GM19455 (cell line): ENCODE results near the gene HAVCR2.

Experiments used
- ATAC-seq: cut with Tn5 transposase; IDR thresholded peaks from one replicate; pipeline ENCODE4 v1.9.1; 2021; ENCODE audit not compliant: unreplicated experiment

The HAVCR2 gene

DNA sequence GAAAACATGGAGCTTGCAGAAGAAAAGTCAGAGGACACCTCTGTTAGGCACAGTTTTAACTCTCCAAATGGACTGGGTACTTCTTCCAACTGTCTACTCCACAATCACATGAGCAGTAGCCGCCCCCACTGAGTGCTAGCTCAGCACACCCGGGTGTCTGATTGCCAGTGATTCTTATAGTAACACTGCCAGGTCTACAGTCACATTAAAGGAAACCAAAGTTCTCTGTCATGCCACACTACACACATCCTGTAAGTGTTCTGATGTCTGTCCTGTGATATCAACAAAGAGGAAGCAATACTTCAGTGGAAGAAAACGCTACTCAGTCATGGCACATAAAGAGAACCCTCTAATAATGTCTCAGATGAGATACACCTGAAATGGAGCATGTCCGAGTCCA, at the start of gene HAVCR2:
TSS of gene HAVCR2 (minus strand) at position 69 of the 400 bp plus-strand sequence. CDS start at position 8, 61 bp downstream.
- peak; percentile 68 for ATAC-seq

DNA sequence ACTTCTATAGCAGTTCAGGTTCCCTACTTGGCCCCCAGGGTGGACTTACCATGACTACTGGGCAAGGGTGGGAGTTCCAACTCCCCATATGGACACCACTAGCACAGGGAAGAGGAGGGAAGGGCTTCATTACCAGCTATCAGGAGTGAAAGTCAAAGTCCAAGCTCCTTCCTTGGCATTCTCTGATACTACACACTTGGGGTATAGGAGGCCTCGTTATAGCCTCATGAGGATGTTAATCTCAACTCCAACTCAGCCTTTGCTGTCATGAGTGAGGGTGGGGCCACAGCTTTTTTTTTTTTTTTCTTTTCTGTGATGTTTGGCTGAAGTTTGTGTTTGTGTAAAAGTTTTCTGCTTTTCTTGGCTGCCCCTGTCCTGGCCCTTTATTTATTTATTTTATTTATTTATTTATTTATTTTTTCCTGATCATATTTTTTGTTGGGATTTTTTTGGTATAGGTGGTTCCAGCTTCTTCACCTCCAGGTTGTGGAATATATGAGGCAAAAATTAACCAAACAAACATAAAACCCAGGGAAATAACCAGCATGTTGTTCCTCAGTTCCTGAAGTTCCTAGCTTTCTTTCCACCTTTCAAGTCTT, 48.5 kb upstream of the HAVCR2 start:
- no peak for ATAC-seq

DNA sequence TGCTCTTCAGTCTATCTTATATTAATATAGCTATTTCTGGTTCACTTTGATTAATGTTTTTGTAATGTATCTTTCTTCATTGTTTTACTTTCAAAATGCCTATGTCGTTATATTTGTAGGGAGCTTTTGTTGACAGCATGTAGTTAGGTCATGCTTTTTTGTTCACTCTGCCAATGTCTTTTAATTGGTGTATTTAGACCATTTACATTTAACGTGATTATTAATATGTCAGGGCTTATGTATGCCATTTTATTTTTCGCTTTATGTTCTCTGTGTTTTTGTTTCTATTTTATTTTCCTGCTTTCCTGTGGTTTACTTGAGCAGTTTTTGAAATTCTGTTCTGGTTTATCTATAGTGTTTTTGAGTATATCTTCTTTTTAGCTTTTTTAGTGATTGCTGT, 46.5 kb upstream of the HAVCR2 start:
- ATAC-seq, result no peak

DNA sequence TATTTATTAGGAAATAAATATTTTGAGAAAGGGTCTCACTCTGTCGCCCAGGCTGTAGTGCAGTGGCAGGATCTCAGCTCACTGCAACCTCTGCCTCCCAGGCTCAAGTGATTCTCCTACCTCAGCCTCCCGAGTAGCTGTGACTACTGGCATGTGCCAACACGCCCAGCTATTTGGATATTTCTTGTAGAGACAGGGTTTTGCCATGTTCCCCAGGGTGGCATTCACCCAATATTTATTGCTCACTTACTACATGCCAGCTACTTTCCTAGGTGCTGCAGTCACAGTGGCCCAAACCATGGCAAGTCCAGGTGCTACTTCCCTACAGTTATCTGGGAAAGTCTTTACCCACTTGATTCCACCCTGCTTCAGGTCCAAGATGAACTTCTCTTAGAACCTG, 42.2 kb upstream of the HAVCR2 start:
- no peak for ATAC-seq

DNA sequence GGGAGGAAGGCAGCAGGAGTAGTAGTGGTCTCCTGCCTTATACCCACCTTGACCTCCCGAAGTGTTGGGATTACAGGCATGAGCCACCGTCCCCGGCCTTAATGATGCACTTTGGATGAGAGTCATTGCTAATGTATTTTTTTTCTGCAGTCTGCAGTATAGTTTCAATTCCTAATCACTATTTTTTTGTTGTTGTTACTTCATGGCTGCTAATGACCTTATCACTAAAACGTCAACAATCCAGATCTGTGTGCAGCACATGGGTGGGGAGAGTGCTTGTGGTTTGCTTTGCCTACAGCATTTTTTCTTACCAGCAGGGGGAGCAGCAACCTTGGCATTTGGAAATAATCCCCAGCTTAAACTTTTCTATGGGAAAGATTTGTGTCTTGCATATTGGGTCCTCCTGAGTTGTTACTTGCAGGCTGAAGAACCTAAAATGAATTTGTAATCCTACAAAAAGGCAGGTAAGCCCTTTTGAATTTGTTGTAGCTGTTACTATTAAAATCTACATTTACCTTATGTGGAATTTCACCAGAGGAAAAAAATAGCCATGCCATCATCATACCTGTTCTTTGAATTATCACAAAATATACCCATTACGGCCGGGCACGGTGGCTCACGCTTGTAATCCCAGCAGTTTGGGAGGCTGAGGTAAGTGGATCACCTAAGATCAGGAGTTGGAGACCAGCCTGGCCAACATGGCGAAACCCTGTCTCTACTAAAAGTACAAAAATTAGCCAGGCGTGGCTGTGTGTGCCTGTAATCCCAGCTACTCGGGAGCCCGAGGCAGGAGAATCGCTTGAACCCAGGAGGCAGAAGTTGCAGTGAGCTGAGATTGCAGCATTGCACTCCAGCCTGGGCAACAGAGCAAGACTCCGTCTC, 40.1 kb upstream of the HAVCR2 start:
- ATAC-seq, result peak; percentile 57

DNA sequence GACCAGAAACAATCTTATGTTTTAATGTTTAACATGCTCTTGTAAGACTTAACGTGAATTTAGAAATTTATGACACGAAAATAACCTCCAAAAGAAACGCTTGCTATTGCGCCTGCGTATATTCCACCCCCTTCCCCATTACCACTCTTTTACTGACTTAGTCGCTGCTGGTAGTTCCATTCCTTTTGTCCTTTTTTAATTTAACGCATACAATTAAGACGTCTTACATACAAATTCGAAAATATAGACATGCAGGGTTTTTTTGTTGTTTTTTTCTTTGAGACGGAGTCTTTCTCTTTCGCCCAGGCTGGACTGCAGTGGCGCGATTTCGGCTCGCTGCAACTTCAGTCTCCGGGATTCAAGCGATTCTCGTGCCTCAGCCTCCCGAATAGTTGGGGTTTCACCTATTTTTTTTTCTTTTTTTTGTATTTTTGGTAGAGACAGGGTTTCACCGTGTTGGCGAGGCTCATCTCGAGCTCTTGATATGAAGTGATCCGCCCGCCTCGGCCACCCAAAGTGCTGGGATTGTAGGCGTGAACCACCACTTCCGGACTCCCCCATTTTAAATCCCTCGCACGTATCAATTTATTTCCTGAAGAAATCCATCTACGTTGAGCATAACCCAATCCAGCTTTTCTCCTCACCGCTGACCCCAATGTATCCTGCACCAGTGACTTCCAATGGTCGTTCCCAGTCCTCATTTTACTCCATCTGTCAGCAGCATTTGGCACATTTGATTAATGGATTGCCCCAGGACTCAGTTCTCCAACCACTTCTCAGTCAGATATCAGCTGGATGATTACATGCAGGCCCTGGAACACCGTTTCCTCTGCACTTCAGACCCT, 34.5 kb upstream of the HAVCR2 start:
- peak; percentile 35 for ATAC-seq

DNA sequence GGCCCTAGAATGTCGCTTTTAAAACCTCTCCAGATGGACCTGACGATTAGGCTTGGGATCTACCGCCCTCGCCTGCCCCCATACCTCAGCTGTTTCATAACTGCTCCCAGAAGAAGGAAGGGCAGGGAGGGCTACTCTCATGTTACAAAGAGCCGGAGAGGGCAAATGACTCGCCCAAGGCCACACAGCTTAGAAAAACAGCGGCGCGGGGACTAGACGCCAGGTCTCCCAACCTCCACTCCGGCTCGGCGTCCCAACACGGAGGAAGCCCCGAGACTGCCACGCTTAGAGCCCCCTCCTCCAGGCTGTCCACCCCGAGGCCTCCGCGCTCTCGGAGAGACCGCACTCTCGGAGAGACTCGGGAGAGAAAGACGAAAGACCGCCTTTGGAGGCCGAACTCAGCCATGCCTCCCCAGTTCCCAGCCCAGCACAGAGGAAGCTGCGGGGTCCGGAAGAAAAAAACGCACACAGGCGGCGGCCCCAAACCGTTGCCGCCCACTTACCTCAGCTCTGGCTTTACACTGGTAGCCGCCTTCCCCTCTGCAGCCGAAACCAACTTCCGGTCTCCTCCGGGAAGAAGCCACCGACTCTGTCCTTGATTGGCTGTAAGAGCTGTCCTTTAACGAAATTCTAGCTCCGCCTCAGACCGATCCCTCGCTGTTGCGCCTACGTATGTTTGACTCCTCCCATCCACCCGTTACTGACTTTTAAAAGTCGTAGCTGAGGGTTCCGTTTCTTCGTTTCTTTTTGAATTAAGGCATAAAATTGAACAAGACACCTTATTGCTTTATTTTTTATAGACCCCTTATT, 33.7 kb upstream of the HAVCR2 start, which contains the start of gene MED7:
TSS of gene MED7 (minus strand) at position 549 of the 810 bp plus-strand sequence. CDS start 3,434 bp downstream, outside the sequence.
- peak; percentile 100 for ATAC-seq

DNA sequence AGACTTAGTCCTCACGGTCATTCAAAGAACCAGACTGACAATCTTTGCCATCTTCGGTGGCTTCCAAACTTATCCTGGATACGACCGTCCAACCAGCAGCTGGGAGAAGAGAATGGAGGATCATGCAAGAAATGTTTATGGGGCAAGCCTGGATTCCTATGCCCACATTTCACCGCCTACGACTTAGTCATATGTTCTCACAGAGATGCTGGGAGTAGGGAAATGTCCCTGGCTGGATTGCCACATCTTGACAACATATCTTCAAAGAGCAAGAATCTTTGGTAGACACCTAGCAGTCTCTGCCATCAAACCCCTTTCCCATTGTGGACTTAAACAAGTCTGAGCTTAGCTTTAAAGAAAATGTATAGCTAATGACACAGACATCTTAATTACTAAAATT, 28.8 kb upstream of the HAVCR2 start:
- ATAC-seq, result no peak

DNA sequence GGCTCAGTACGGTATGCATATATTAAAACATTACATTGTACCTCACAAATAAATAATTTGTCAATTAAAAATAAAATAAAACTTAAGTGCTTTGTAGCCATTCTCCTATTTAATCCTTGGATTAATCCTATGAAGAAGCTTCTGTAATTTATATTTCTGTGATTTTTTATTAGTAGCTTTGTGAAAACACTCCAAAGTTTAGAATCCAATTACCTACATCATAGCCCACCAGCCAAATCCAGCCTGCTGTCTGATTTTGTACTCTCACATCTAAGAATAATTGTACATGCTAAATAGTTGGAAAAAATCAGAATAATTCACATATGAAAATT, 23.4 kb upstream of the HAVCR2 start:
- no peak for ATAC-seq

DNA sequence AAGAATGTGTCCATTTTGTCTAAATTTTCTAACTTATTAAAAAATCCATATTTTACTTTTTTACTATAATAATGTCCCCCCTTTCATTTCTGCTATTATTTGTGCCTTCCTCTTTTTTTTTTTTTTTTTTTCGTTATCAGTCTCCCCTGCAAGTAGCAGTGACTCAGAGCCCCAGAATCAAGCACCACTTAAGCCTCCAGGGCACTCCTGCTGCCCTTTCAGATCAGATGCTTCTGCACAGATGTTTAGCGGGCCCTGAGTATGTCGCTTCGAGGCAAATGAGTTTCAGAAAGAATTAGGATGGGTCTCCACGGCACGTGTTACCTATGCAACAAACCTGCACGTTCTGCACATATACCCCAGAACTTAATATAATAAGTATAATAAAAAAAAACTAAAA, 22.1 kb upstream of the HAVCR2 start:
- ATAC-seq, result no peak

DNA sequence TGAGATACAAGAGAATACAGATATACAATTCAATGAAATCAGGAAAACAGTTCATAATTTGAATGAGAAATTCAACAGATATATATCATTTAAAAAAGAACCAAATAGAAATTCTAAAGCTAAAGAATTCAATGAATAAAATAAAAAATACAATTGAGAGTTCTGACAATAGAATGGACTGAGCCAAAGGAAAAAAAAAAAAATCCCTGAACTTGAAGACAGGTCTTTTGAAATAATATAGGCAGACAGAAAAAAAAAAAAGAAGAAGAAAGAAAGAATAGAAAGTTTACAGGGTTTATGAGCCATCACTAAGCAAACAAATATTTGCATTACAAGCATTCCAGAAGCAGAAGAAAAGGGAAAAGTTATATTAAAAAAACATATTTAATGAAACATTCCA, 12.9 kb upstream of the HAVCR2 start:
- no peak for ATAC-seq

DNA sequence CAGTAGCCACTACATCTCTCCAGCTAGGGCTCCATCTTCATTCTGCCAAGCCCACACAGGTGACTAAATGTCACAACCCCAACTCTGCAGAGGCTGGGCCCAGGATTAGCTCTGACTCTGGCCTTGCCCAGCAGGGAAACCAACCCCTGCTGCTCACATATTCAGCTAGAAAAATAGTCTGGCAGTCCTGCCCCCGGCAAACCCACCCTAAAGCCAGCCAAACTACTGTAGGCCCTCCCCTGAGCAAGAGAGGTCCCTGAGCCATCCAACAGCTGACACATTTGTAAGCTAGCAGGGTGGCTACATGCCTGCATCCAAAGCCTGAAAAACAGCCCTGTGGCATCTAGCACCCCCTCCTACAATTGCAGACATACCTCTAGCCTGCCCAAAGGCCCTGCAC, 11.3 kb upstream of the HAVCR2 start:
- no peak for ATAC-seq

DNA sequence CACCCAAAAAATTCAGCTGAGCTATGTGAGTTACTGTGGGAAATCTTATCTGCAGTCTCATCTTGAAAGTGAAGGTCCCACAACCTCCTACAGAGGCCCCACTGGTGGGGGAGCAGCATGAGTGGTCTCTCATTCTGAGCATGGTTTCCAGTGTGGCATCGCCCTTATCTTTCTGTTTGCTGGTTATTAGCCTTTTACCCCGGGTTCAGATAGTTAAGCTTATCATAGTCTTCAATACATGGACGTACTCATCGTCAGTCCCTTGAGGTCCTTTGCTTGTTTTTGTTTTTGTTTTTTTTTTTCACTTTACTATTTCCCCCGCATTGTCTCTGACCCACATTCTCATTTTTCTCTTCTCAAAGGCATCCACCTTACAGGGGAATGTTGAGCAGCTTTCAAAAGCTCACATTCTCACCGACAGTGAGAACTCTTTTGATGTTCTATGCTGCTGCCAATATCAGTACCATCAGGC, 7.7 kb upstream of the HAVCR2 start:
- peak; percentile 76 for ATAC-seq

DNA sequence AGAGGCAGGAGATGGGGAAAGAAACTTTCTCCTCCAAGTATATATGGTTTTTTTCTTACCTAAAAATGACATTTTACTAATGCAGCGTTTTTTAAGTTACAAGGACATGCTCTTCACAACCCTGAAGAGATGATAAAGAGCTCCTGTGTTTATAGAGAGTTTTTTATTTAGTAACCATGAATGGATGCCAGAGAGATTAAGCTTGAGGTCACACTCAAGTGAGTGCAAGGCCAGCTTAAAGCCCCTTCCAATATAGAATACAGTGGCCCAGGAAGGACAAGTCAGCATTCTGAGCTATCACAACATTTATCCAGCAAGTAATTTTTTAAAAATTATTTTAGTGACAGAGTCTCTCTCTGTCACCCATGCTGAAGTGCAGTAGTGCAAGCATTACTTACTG, 6.7 kb upstream of the HAVCR2 start:
- no peak for ATAC-seq

DNA sequence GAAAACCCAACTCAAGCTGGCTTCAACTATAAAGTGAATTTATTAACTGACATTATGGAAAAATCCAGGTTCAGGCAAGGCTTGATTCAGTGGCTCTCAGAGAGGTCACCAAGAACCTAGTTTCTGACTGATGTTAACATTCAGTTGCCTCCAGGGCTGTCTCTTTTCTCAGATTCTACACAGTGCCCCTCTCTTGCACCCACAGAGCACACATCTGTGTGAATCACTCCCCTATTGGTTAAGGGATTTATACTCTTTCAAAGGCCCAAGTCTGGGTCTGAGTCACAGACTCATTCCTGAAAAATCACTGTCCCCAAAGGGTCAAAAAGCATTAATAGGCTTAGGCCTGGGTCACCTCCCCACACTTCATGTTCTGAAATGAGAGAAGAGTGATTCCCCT, 6.2 kb upstream of the HAVCR2 start:
- no peak for ATAC-seq

DNA sequence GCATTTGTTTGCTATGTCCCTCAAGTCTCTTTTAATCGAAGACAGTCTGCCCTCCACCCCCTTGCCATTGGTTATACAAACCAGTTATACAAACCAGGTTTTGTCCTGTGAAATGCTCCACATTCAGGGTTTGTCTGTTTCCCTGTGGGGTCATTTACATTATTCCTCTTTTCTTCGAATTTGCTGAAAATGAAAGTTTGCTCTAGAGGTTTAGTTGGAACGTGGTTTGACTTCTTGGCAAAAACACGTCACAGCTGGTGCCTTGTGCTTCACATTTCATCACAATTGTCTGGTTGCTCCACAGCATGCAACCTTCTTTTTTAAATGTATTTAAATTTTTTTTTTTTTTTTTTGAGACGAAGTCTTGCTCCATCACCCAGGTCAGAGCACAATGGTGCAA, 4.2 kb upstream of the HAVCR2 start:
- no peak for ATAC-seq

DNA sequence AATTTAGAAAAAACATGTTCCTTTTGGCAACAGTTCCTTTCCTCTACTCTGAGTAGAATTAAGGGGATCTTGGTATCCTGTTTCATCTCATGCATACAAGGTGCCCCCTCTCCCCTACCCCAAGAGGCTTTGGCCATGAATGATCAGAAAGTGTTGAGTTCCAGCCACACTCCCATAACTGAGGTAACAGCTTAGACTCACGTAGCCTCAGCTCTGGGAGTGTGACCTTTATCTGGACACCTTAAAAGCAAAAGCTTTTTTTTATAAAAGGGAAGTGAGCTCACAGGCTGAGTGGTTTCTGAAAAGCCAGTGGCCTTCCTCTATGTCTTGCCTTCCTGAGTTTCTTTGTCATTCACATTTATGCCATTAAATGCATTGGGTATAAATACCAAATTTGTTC, 900 bp upstream of the HAVCR2 start:
- peak; percentile 79 for ATAC-seq

DNA sequence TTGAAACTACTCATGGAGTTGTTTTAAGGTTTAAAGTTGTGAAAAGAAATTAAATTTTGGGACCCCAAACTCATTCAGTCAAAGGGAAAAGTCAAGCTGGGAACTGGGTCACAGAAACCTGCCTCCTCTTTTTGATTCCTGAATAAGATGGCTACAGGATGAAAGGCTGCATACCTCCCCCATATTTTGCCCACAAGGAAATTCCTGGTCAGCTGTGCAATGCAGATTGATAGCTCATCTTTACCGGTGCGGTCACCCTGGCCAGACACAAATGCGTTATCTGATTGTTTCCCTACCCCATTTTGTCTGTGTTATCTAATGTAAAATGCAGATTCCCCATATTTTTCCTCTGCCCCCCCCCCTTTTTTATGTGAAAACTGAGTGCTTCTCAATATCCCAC, 1.3 kb downstream of the HAVCR2 start:
- no peak for ATAC-seq

DNA sequence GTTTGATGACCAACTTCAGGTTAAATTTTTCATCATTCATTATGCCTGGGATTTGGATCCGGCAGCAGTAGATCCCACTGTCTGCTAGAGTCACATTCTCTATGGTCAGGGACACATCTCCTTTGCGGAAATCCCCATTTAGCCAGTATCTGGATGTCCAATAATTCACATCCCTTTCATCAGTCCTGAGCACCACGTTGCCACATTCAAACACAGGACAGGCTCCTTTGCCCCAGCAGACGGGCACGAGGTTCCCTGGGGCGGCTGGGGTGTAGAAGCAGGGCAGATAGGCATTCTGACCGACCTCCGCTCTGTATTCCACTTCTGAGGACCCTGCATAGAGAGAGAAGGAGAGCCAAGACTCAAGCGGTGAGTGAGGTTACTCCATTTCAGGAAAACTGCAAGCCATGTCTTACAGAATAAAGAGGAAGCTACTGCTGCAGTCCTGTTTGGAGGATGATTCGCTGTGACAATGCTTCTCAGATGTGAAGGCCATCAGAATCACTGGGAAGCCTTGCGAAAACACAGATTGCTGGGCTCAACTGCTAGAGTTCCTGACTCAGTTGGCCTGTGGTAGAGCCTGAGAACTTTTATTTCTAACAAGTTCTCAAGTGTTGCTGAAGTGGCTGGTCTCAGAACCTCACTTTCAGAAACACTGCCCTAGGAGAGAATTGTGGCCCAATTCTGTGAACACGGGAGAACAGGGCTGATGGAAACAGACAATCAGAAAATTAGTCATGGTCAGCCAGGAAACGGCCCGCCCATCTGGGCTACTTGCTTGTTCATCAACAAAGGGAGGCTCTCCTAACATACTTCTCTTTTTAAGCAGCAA, 2.0 kb downstream of the HAVCR2 start:
- no peak for ATAC-seq

DNA sequence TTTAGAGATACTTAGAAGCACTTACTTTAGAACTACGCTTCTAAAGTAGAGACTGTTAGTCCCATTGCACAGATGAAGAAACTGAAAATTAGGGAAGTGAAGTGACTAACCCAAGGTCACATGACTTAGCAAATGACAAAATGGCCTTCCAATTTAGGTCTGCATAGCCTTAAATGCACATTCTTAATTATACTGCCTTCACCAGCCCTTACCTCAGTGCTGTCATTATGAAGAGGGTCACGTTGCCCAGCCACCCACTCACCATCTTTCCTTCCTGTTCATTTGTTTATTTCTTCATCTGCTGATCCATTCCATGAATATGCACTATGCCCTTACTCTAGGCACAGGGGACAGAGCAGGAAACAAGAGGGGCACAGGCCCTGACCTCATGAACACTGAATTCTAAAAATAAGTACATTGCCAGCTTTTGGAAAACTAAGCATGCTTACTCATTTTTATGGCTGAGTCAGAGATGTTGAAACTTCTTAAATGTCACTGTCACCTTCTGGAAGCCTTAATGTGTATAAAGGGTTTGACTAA, 8.6 kb downstream of the HAVCR2 start:
- ATAC-seq, result no peak
